Endothelial cell of umbilical vein (primary cell): ENCODE measurements around the gene PTS.

ENCODE experiments used
- POLR2AphosphoS5 ChIP-seq: IDR thresholded peaks from 2 replicates; pipeline ENCODE4 v1.6.1; 2012; ENCODE audit warnings: low read depth, mild to moderate bottlenecking, control low read depth, low read length, moderate library complexity; ENCODE audit not compliant: insufficient read depth
- TF ChIP-seq, protein P1 (sequence below), 2 donors: IDR thresholded peaks; 1 replicate in 1 of 2; 2 replicates in 1 of 2; pipeline ENCODE4 v1.5.1; 2011; ENCODE audit warnings: low read length in 2 of 2, mild to moderate bottlenecking in 2 of 2, moderate library complexity in 2 of 2, control low read depth in 1 of 2, inconsistent platforms in 1 of 2, low read depth in 1 of 2; ENCODE audit not compliant: insufficient read depth in 1 of 2; ENCODE audit errors: extremely low read depth in 1 of 2

DNA sequence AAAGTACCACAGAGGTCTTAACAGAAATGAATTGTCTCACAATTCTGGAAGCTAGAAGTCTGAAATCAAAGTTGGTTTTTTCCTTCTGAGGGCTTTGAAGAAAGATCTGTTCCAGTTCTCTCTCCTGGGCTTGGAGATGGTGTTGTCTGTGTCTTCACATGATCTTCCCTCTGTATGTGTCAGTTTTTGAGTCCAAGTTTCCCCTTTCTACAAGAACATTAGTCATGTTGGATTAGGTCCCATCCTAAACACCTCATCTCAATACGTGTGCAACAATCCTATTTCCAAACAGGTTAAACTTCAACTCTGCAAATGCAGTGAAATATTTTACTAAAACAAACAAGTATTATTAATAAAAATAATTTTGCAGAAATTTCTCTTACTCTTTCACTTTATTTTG lies 3.1 kb upstream of the PTS start:
- TF ChIP-seq, protein P1, sequence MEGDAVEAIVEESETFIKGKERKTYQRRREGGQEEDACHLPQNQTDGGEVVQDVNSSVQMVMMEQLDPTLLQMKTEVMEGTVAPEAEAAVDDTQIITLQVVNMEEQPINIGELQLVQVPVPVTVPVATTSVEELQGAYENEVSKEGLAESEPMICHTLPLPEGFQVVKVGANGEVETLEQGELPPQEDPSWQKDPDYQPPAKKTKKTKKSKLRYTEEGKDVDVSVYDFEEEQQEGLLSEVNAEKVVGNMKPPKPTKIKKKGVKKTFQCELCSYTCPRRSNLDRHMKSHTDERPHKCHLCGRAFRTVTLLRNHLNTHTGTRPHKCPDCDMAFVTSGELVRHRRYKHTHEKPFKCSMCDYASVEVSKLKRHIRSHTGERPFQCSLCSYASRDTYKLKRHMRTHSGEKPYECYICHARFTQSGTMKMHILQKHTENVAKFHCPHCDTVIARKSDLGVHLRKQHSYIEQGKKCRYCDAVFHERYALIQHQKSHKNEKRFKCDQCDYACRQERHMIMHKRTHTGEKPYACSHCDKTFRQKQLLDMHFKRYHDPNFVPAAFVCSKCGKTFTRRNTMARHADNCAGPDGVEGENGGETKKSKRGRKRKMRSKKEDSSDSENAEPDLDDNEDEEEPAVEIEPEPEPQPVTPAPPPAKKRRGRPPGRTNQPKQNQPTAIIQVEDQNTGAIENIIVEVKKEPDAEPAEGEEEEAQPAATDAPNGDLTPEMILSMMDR (IDR thresholded peaks at IDR 0.05; ENCODE audit: extremely low read depth in 1 of 2, insufficient read depth in 1 of 2, low read depth in 1 of 2, low read length in 2 of 2) = no peak
- no peak for TF ChIP-seq POLR2AphosphoS5
